GM21390 (cell line): Measurements from ENCODE around the gene RDX.
A peak's percentile ranks its signal among the peaks of the same experiment; 100 is the strongest.
"Not testable (repeated sequence)": the region's sequence is repeated elsewhere in the genome, so short reads cannot be mapped to it uniquely, and the experiment has no call there.

ENCODE experiments used
- ATAC-seq: cut with Tn5 transposase; IDR thresholded peaks from one replicate; pipeline ENCODE4 v1.9.1; 2021; ENCODE audit not compliant: unreplicated experiment

RDX gene

GRCh38 chr11:110207123-110207522 lies 89.3 kb downstream of the RDX start:
- no peak for ATAC-seq

- ATAC-seq = no peak
Observed at GRCh38 chr11:110200836-110201235, 95.6 kb downstream of the RDX start.

DNA sequence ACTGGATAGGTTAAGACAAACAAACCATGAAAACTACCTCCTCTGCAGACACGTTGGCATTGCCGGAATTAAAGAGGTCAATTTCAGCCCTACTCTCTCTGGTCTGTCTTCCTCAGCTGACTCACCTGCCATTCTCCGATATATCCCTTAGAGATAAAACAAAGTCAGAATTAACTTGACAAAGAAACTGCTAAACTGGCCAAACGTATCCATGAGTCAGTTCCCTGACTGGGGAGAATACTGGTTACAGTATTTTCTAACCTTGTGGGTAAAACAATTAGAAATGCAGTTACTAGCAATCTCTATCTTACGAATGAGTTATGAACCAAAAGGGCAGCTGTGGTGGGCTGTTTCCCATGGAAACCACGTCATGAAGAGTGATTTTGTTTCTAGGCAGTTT lies 96.2 kb downstream of the RDX start:
- ATAC-seq = no peak

GRCh38 chr11:110199184-110199981 lies 97.0 kb downstream of the RDX start:
- no peak for ATAC-seq

DNA sequence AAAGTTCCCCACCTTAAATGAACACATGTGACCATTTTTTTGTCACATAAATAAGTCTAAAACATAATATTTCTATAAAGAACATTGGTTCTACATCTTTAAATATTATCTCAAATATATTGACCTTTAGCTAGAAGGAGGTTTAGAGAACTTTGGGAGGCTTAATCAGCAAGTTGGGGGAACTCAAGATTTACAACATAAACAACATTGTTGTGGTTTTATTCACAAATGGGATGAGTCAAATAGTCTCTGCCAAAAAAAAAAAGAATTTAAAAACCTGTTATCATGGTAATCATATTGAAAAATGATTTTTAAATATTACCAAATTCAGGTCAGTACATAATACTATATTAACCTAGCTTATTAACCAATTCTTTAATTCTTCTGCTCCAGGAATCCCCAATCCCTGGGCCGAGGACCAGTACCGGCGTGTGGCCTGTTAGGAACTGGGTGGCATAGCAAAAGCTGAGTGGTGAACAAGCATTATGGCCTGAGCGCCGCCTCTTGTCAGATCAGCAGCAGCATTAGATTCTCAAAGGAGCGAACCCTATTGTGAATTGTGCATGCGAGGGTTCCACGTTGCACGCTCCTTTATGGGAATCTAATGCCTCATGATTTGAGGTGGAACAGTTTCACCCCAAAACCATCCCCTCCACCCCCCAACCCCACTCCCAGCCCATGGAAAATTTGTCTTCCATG lies 98.2 kb downstream of the RDX start:
- ATAC-seq = no peak

DNA sequence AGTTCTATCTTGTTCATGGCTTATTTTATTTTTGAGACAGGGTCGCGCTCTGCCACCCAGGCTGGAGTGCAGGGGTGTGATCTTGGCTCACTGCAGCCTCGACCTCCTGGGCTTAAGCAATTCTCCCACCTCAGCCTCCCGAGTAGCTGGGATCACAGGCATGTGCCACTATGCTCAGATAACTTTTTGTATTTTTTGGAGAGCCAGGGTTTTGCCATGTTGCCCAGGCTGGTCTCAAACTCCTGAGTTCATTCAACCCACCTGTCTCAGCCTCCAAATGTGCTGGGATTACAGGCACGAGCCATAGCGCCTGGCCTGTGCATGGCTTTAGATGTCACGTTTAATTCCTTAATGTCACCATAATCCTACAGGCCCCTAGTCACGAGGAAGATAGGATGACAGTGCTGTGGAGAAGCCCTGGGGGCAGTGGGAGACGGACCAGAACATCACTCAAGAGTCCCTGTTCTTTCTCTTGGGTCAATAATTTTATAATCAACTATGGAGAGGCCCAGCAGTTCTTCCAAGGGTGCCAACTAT lies 99.5 kb downstream of the RDX start:
- ATAC-seq = no peak

GRCh38 chr11:110196241-110196754 lies 100.1 kb downstream of the RDX start:
- ATAC-seq = no peak

DNA sequence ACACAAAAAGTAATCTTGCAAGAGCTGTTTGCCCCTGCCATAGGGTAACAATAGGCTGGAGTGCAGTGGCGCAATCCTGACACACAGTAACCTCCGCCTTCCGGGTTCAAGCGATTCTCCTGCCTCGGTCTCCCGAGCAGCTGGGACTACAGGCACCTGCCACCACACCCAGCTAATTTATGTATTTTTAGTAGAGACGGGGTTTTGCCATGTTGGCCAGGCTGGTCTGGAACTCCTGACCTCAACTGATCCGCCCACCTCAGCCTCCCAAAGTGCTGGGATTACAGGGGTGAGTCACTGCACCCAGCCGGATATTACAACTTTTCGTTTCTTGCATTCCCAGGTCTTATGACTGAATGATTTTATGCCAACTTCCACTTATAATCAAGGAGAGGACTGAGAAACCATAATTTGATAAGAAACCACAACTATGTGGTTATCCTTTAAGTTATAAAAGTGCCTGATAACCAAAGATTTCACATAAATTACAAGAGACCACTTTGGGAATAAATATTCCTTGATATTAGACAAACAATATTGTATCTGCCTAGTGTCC lies 102.1 kb downstream of the RDX start:
- ATAC-seq = not testable (repeated sequence)

DNA sequence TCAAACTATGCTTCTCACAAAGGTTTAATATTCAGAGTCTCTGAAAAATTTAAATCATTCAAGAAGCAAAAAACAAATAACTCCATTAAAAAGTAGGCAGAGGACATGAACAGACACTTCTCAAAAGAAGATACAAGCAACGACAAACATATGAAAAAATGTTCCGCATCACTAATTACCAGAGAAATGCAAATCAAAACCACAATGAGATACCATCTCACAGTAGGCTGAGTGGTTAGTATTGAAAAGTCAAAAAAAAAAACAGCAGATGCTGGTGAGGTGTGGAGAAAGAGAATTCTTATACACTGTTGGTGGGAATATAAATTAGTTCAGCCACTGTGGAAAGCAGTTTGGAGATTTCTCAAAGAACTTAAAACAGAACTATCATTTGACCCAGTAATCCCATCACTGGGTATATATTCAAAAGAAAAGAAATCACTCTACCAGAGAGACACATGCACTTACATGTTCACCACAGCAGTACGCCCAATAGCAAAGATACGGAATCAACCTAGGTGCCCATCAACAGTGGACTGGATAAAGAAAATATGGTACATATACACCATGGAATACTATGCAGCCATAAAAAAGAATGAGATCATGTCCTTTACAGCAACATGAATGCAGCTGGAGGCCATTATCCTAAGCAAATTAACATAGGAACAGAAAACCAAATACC lies 103.7 kb downstream of the RDX start:
- ATAC-seq = peak; percentile 83

DNA sequence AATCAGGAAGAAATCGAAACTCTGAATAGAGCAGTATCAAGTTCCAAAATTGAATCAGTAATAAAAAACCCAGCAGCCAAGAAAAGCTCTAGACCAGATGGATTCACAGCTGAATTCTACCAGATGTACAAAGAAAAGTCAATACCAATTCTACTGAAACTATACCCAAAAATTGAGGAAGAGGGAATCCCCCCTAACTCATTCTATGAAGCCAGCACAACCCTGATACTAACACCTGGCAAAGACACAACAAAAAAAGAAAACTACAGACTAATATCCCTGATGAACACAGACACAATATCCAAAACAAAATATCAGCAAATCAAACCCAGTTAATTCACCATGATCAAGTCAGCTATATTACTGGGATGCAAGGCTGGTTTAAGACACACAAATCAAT lies 105.5 kb downstream of the RDX start:
- ATAC-seq = no peak

GRCh38 chr11:110187731-110188130 lies 108.7 kb downstream of the RDX start:
- ATAC-seq = no peak

- ATAC-seq = no peak
Observed at GRCh38 chr11:110186867-110187266, 109.5 kb downstream of the RDX start.

GRCh38 chr11:110186456-110186855 lies 110.0 kb downstream of the RDX start:
- ATAC-seq = no peak

DNA sequence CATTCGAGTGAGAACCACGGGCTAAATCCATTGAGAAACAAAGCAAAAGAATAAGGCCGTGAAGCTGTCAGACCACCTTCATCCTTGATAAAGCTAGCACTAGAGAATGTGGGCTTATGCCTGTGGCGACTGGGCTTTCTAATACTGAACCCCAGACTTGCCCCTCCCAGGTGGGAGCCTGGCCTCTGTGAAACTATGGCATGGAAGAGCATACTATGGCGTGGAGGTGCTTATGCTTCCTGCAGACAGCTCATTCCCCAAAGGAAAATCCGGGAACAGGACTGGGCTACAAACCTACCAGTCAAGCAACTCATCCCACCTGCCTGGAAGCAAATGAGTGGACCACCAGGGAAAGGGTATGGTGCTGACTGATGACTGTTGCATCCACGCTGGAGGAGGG lies 110.8 kb downstream of the RDX start:
- no peak for ATAC-seq

GRCh38 chr11:110185121-110185591 lies 111.3 kb downstream of the RDX start:
- ATAC-seq = no peak

DNA sequence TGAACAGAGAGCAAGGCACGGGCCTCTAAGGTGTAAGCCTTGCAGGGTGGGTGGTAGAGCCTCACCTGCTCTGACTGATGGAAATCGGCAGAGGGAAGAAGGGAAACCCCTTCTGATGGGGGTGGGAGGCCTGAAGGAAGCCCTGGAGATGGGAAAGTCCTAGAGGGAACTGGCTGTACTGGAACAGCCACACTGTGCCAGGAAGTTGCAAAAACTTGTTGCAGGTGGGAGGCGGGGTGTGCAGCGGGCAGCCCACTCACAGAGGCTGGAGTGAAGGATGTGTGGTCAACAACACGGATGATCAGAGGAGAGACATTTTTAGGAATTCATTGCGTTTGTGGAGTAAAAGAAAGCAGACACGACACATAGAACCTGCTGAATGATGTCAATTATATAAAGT lies 112.0 kb downstream of the RDX start:
- no peak for ATAC-seq

DNA sequence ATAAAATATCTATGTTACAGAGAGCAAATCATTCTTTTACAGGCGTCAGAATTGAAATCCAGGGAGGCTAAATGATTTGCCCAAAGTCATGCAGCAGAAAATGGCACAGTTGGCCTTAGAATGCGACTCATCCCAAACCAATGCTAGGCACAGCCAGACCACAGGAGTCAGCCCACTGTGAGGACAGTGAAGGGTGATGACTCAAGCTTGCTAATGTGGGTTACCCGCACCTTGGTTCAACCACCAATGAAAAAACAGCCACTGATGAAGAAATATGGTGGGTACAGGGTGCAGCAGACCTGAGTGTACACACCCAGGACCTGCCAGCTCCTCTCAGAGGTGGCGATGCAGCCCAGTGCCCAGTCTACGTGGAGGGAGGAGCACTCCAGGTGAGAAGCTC lies 113.5 kb downstream of the RDX start:
- ATAC-seq = no peak

GRCh38 chr11:110179064-110179463 lies 117.3 kb downstream of the RDX start:
- no peak for ATAC-seq

GRCh38 chr11:110177086-110177456 lies 119.3 kb downstream of the RDX start:
- ATAC-seq = no peak

- ATAC-seq = no peak
Observed at GRCh38 chr11:110176366-110177085, 119.9 kb downstream of the RDX start.
